C4-2B (cell line): ENCODE data around the gene KAT6B.
"Not testable (repeated sequence)": the region's sequence is repeated elsewhere in the genome, so short reads cannot be mapped to it uniquely, and the experiment has no call there.

Experiments
- ZFX ChIP-seq: fragments of 450-650 bp; IDR thresholded peaks from 2 replicates; pipeline ENCODE4 v1.6.1; 2017
- TF ChIP-seq, protein P1 (sequence below): fragments of 450-650 bp; conservative IDR thresholded peaks from 2 replicates; pipeline ENCODE4 v1.5.1; 2017; ENCODE audit warnings: mild to moderate bottlenecking

- TF ChIP-seq, protein P1, sequence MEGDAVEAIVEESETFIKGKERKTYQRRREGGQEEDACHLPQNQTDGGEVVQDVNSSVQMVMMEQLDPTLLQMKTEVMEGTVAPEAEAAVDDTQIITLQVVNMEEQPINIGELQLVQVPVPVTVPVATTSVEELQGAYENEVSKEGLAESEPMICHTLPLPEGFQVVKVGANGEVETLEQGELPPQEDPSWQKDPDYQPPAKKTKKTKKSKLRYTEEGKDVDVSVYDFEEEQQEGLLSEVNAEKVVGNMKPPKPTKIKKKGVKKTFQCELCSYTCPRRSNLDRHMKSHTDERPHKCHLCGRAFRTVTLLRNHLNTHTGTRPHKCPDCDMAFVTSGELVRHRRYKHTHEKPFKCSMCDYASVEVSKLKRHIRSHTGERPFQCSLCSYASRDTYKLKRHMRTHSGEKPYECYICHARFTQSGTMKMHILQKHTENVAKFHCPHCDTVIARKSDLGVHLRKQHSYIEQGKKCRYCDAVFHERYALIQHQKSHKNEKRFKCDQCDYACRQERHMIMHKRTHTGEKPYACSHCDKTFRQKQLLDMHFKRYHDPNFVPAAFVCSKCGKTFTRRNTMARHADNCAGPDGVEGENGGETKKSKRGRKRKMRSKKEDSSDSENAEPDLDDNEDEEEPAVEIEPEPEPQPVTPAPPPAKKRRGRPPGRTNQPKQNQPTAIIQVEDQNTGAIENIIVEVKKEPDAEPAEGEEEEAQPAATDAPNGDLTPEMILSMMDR: not testable (repeated sequence)
- TF ChIP-seq ZFX: not testable (repeated sequence)
Measured at GRCh38 chr10:74921070-74921469, 94.7 kb downstream of the KAT6B start.
